OCI-LY3 (cell line): ENCODE measurements around the gene TMEM163.

ENCODE experiments used
- EZH2phosphoT487 ChIP-seq: fragments of 200-600 bp; shearing (Covaris generic); IDR thresholded peaks from 2 replicates; pipeline ENCODE4 v1.6.1; 2018; ENCODE audit warnings: antibody characterized with exemption, mixed run types, low read depth
- TF ChIP-seq, protein P1 (sequence below): fragments of 200-600, 300-600 bp; sonication (generic); IDR thresholded peaks from 2 replicates; pipeline ENCODE4 v1.5.1; 2014; ENCODE audit warnings: antibody characterized with exemption, low read length, low read depth

DNA sequence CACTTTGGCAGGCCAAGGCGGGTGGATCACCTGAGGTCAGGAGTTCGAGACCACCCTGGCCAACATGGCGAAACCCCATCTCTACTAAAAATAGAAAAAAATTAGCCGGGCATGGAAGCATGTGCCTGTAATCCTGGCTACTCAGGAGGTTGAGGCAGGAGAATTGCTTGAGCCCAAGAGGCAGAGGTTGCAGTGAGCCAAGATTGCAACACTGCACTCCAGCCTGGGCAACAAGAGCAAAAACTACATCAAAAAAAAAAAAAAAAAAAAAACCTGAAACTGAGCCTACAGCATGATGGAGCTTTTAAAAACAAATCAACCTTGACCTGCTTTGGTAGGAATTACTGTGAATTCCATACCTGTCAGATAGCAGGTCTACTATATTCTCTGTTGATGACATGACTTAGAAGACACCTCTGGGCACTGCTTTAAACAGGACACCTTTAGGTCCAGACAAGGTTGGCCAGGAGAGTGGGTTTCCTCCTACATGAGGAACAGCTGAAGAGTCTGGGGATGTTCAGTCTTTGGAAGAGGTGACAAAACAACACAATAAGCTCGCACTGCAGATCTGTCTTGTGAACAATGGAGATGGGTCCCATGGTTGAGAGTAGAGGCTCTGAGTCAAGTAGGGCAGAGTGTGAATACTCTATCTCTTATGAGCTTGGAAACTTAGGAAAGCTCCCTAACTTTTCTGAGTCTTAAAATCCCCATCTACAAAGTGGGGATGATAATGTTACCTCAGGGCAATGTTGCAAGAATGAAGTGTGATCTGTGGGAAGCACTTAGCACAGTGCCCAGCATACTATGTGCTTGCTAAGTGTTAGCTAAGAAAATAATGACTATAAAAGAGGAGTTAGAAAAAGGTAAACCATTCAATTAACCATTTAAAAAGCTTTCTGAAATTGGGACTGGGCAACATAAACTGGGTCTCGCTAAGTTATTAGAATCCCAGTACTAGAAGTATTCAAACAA, 25.2 kb downstream of the TMEM163 start:
- TF ChIP-seq, protein P1, sequence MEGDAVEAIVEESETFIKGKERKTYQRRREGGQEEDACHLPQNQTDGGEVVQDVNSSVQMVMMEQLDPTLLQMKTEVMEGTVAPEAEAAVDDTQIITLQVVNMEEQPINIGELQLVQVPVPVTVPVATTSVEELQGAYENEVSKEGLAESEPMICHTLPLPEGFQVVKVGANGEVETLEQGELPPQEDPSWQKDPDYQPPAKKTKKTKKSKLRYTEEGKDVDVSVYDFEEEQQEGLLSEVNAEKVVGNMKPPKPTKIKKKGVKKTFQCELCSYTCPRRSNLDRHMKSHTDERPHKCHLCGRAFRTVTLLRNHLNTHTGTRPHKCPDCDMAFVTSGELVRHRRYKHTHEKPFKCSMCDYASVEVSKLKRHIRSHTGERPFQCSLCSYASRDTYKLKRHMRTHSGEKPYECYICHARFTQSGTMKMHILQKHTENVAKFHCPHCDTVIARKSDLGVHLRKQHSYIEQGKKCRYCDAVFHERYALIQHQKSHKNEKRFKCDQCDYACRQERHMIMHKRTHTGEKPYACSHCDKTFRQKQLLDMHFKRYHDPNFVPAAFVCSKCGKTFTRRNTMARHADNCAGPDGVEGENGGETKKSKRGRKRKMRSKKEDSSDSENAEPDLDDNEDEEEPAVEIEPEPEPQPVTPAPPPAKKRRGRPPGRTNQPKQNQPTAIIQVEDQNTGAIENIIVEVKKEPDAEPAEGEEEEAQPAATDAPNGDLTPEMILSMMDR, result no peak
- no peak for TF ChIP-seq EZH2phosphoT487
